ENCODE measurements around the gene SF3B1.

The SF3B1 gene

DNA sequence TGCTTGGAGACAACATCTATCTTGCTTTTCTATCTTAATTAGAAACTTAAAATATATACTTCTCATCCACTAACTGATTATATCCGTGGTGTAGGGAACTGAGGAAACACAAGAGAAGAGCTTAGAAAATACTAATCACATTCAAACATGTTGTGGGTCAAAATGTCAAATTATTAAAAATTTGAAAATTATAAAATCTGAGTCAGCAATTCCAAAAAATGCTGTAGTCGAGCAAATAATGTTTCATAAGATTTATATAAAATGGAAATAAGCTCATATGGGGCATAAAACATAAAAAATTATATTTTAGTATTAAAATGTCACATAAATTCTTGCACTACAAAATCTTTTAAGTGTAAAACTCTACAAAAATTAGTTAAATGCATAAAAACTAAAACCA, 29.2 kb downstream of the SF3B1 start:
- TF ChIP-seq ZFP3 (CRISPR knock-in tag; IDR thresholded peaks at IDR 0.05) (no peak), TOX (CRISPR knock-in tag; IDR thresholded peaks at IDR 0.05; ENCODE audit: borderline replicate concordance) (no peak), ZFP30 (CRISPR knock-in tag; IDR thresholded peaks at IDR 0.05) (no peak), TCF4 (CRISPR knock-in tag; IDR thresholded peaks at IDR 0.05; ENCODE audit: borderline replicate concordance) (no peak), RARB (CRISPR knock-in tag; IDR thresholded peaks at IDR 0.05) (no peak), OSR1 (CRISPR knock-in tag; IDR thresholded peaks at IDR 0.05) (no peak), ZNF565 (CRISPR knock-in tag; conservative IDR thresholded peaks at IDR 0.05; ENCODE audit: low read depth) (no peak), ZNF70 (CRISPR knock-in tag; IDR thresholded peaks at IDR 0.05) (no peak)
- ATAC-seq: no peak

DNA sequence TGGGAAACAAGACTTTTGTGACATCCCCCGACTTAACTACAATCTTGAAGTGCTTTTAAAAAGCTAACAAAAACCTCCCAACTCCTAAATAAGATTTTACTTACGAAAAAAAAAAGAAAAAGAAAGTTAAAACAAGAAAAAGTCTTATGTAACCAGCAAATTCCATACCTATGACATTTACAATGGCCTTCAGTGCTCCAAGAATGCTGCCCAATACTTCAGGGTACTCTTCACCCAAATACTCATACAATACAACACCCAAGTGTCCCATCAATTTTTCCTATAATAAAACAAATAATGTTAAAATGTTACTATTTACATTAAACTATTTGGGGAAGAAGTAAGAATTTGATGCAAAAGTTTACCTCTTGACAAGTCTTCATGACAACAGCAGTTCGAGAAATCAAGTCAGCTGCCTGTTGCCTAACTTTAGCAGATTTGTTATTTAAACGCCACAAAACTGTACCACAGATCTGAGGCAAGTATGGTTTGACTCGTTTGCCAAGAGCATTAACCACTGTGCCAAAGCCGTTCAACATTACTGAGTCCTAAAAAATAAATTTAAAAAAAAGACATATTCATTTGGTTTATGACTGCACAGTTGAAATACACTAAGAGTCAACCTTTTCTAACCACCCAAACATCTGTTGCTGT, 34.8 kb downstream of the SF3B1 start:
- TF ChIP-seq TOX (CRISPR knock-in tag; IDR thresholded peaks at IDR 0.05; ENCODE audit: borderline replicate concordance) (no peak), ZFP3 (CRISPR knock-in tag; IDR thresholded peaks at IDR 0.05) (no peak), OSR1 (CRISPR knock-in tag; IDR thresholded peaks at IDR 0.05) (no peak), ZNF8 (CRISPR knock-in tag; IDR thresholded peaks at IDR 0.05) (no peak), RARB (CRISPR knock-in tag; IDR thresholded peaks at IDR 0.05) (no peak), PPARA (CRISPR knock-in tag; IDR thresholded peaks at IDR 0.05; ENCODE audit: borderline replicate concordance) (no peak), ZFP30 (CRISPR knock-in tag; IDR thresholded peaks at IDR 0.05) (no peak), TCF4 (CRISPR knock-in tag; IDR thresholded peaks at IDR 0.05; ENCODE audit: borderline replicate concordance) (no peak), ARNTL (CRISPR knock-in tag; IDR thresholded peaks at IDR 0.05; ENCODE audit: borderline replicate concordance, low read depth) (no peak), ZC3H10 (CRISPR knock-in tag; IDR thresholded peaks at IDR 0.05) (no peak), BACH2 (CRISPR knock-in tag; IDR thresholded peaks at IDR 0.05; ENCODE audit: borderline replicate concordance) (no peak), ZNF70 (CRISPR knock-in tag; IDR thresholded peaks at IDR 0.05) (no peak), CSDC2 (CRISPR knock-in tag; IDR thresholded peaks at IDR 0.05) (no peak), GLIS3 (CRISPR knock-in tag; IDR thresholded peaks at IDR 0.05) (no peak), ISL1 (CRISPR knock-in tag; IDR thresholded peaks at IDR 0.05) (no peak), SNAI2 (CRISPR knock-in tag; IDR thresholded peaks at IDR 0.05) (no peak)
- TF ChIP-seq, protein P1, sequence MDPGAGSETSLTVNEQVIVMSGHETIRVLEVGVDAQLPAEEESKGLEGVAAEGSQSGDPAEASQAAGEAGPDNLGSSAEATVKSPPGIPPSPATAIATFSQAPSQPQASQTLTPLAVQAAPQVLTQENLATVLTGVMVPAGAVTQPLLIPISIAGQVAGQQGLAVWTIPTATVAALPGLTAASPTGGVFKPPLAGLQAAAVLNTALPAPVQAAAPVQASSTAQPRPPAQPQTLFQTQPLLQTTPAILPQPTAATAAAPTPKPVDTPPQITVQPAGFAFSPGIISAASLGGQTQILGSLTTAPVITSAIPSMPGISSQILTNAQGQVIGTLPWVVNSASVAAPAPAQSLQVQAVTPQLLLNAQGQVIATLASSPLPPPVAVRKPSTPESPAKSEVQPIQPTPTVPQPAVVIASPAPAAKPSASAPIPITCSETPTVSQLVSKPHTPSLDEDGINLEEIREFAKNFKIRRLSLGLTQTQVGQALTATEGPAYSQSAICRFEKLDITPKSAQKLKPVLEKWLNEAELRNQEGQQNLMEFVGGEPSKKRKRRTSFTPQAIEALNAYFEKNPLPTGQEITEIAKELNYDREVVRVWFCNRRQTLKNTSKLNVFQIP (CRISPR knock-in tag; IDR thresholded peaks at IDR 0.05; ENCODE audit: borderline replicate concordance, low read depth): no peak
- TF ChIP-seq, protein P2, sequence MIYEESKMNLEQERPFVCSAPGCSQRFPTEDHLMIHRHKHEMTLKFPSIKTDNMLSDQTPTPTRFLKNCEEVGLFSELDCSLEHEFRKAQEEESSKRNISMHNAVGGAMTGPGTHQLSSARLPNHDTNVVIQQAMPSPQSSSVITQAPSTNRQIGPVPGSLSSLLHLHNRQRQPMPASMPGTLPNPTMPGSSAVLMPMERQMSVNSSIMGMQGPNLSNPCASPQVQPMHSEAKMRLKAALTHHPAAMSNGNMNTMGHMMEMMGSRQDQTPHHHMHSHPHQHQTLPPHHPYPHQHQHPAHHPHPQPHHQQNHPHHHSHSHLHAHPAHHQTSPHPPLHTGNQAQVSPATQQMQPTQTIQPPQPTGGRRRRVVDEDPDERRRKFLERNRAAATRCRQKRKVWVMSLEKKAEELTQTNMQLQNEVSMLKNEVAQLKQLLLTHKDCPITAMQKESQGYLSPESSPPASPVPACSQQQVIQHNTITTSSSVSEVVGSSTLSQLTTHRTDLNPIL (CRISPR knock-in tag; IDR thresholded peaks at IDR 0.05; ENCODE audit: low read depth): no peak
- TF ChIP-seq, protein P3, sequence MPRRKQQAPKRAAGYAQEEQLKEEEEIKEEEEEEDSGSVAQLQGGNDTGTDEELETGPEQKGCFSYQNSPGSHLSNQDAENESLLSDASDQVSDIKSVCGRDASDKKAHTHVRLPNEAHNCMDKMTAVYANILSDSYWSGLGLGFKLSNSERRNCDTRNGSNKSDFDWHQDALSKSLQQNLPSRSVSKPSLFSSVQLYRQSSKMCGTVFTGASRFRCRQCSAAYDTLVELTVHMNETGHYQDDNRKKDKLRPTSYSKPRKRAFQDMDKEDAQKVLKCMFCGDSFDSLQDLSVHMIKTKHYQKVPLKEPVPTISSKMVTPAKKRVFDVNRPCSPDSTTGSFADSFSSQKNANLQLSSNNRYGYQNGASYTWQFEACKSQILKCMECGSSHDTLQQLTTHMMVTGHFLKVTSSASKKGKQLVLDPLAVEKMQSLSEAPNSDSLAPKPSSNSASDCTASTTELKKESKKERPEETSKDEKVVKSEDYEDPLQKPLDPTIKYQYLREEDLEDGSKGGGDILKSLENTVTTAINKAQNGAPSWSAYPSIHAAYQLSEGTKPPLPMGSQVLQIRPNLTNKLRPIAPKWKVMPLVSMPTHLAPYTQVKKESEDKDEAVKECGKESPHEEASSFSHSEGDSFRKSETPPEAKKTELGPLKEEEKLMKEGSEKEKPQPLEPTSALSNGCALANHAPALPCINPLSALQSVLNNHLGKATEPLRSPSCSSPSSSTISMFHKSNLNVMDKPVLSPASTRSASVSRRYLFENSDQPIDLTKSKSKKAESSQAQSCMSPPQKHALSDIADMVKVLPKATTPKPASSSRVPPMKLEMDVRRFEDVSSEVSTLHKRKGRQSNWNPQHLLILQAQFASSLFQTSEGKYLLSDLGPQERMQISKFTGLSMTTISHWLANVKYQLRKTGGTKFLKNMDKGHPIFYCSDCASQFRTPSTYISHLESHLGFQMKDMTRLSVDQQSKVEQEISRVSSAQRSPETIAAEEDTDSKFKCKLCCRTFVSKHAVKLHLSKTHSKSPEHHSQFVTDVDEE (CRISPR knock-in tag; IDR thresholded peaks at IDR 0.05): no peak

DNA sequence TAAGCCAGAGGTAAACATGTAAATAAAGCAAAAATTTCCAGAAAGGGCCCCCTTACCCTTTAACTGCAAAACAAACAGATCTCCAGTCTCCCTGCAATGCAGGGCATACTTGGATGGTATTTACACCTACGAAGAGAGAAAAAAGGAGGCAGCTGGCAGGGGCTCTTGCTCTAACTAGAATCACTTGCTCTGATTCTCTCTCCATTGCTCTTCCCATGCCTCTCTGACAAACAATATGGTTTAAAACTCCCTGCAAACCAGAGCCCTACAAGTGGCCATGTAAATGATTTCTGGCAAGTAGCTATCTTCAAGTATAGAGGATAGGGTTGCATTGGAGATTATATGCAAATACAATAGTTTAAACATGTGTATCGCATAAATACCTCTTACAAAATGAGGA, 35.9 kb downstream of the SF3B1 start:
- TF ChIP-seq ZFP3 (CRISPR knock-in tag; IDR thresholded peaks at IDR 0.05) (no peak), TCF4 (CRISPR knock-in tag; IDR thresholded peaks at IDR 0.05; ENCODE audit: borderline replicate concordance) (no peak)
- no peak for ATAC-seq

More for the DNA sequence above, 34.8 kb downstream of the SF3B1 start:
- no peak for ATAC-seq

DNA sequence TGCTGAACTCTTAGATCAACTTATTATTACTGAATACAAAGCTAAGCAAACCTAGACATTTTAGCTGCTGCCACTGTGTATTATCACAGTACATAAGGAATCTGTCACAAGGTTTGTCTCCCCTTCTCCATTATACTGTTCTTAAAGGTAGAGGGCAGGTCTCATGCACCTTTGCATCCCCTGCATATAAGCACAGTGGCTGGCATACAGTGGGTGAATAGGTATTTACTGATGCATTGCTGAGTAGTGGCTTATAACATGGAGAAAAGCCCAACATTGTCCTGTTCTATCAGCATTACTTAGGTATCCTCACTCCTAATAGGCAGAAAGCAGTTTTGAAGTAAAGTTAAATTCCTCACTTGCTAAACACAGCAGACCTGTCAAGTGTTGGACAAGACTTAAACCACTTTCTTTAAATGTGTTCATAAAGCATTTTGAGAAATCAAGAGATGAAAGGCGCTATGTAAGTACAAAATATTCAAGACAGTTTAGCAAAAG, 43.6 kb downstream of the SF3B1 start:
- ATAC-seq: no peak
- TF ChIP-seq BACH2 (CRISPR knock-in tag; IDR thresholded peaks at IDR 0.05; ENCODE audit: borderline replicate concordance) (no peak), ZFP30 (CRISPR knock-in tag; IDR thresholded peaks at IDR 0.05) (no peak), ZNF565 (CRISPR knock-in tag; conservative IDR thresholded peaks at IDR 0.05; ENCODE audit: low read depth) (no peak), TOX (CRISPR knock-in tag; IDR thresholded peaks at IDR 0.05; ENCODE audit: borderline replicate concordance) (no peak), GLIS3 (CRISPR knock-in tag; IDR thresholded peaks at IDR 0.05) (no peak), OSR1 (CRISPR knock-in tag; IDR thresholded peaks at IDR 0.05) (no peak), SNAI2 (CRISPR knock-in tag; IDR thresholded peaks at IDR 0.05) (no peak), TCF4 (CRISPR knock-in tag; IDR thresholded peaks at IDR 0.05; ENCODE audit: borderline replicate concordance) (no peak)
- TF ChIP-seq, protein P4, sequence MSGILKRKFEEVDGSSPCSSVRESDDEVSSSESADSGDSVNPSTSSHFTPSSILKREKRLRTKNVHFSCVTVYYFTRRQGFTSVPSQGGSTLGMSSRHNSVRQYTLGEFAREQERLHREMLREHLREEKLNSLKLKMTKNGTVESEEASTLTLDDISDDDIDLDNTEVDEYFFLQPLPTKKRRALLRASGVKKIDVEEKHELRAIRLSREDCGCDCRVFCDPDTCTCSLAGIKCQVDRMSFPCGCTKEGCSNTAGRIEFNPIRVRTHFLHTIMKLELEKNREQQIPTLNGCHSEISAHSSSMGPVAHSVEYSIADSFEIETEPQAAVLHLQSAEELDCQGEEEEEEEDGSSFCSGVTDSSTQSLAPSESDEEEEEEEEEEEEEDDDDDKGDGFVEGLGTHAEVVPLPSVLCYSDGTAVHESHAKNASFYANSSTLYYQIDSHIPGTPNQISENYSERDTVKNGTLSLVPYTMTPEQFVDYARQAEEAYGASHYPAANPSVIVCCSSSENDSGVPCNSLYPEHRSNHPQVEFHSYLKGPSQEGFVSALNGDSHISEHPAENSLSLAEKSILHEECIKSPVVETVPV (CRISPR knock-in tag; IDR thresholded peaks at IDR 0.05): no peak
- TF ChIP-seq, protein P5, sequence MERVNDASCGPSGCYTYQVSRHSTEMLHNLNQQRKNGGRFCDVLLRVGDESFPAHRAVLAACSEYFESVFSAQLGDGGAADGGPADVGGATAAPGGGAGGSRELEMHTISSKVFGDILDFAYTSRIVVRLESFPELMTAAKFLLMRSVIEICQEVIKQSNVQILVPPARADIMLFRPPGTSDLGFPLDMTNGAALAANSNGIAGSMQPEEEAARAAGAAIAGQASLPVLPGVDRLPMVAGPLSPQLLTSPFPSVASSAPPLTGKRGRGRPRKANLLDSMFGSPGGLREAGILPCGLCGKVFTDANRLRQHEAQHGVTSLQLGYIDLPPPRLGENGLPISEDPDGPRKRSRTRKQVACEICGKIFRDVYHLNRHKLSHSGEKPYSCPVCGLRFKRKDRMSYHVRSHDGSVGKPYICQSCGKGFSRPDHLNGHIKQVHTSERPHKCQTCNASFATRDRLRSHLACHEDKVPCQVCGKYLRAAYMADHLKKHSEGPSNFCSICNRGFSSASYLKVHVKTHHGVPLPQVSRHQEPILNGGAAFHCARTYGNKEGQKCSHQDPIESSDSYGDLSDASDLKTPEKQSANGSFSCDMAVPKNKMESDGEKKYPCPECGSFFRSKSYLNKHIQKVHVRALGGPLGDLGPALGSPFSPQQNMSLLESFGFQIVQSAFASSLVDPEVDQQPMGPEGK (CRISPR knock-in tag; IDR thresholded peaks at IDR 0.05; ENCODE audit: borderline replicate concordance): no peak
- TF ChIP-seq, protein P3 (CRISPR knock-in tag; IDR thresholded peaks at IDR 0.05): no peak

All from SK-N-SH treated with all-trans-retinoic acid at 6 μM for 48 hours (cell line).